Activated gamma-delta T cell treated with Interleukin-2 at 50 U/mL for 16 hours (primary cell): Measurements from ENCODE around the gene GGACT.

Source experiments
- DNase-seq: peaks from one replicate; pipeline ENCODE4 v3.0.0-alpha.2; 2020

GGACT gene

GRCh38 chr13:100510208-100510957 lies 78.2 kb downstream of the GGACT start:
- no peak for DNase-seq

- DNase-seq = no peak
These were observed 79.6 kb downstream of the GGACT start for GRCh38 chr13:100508996-100509395.

- no peak for DNase-seq
These were observed 80.1 kb downstream of the GGACT start for GRCh38 chr13:100508455-100508854.

GRCh38 chr13:100506600-100507422 lies 81.8 kb downstream of the GGACT start:
- DNase-seq = no peak

GRCh38 chr13:100506154-100506553 lies 82.4 kb downstream of the GGACT start:
- DNase-seq = no peak

GRCh38 chr13:100503622-100504021 lies 85.0 kb downstream of the GGACT start:
- DNase-seq = no peak

- DNase-seq = no peak
These were observed 86.1 kb downstream of the GGACT start for GRCh38 chr13:100502446-100502845.

- DNase-seq = no peak
These were observed 91.2 kb downstream of the GGACT start for GRCh38 chr13:100497389-100497788.

- no peak for DNase-seq
These were observed 93.1 kb downstream of the GGACT start for GRCh38 chr13:100495455-100495854.

- DNase-seq = no peak
These were observed 95.2 kb downstream of the GGACT start for GRCh38 chr13:100493418-100493817.

- no peak for DNase-seq
These were observed 97.3 kb downstream of the GGACT start for GRCh38 chr13:100491164-100491842.

- DNase-seq = no peak
These were observed 97.9 kb downstream of the GGACT start for GRCh38 chr13:100490692-100491091.

GRCh38 chr13:100485265-100485664 lies 103.3 kb downstream of the GGACT start:
- DNase-seq = no peak

- DNase-seq = no peak
These were observed 103.9 kb downstream of the GGACT start for GRCh38 chr13:100484702-100485101.

- no peak for DNase-seq
These were observed 104.7 kb downstream of the GGACT start for GRCh38 chr13:100483841-100484381.

GRCh38 chr13:100483139-100483538 lies 105.5 kb downstream of the GGACT start:
- no peak for DNase-seq

- DNase-seq = no peak
These were observed 107.9 kb downstream of the GGACT start for GRCh38 chr13:100480676-100481075.
